ENCODE data around the gene ATG13.

ATG13 gene

DNA sequence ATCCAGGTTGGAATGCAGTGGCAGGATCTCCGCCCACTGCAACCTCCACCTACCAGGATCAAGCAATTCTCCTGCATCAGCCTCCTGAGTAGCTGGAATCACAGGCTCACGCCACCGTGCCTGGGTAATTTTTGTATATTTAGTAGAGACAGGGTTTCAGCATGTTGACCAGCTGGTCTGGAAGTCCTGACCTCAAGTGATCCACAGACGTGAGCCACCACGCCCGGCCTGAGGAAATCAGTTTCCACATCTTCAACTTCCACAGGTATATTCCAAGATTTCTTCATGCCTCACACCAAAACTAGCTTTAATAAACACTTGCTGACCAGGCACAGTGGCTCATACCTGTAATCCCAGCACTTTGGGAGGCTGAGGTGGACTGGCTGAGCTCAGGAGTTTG, 8.0 kb upstream of the ATG13 start:
- DNase-seq, result no peak

DNA sequence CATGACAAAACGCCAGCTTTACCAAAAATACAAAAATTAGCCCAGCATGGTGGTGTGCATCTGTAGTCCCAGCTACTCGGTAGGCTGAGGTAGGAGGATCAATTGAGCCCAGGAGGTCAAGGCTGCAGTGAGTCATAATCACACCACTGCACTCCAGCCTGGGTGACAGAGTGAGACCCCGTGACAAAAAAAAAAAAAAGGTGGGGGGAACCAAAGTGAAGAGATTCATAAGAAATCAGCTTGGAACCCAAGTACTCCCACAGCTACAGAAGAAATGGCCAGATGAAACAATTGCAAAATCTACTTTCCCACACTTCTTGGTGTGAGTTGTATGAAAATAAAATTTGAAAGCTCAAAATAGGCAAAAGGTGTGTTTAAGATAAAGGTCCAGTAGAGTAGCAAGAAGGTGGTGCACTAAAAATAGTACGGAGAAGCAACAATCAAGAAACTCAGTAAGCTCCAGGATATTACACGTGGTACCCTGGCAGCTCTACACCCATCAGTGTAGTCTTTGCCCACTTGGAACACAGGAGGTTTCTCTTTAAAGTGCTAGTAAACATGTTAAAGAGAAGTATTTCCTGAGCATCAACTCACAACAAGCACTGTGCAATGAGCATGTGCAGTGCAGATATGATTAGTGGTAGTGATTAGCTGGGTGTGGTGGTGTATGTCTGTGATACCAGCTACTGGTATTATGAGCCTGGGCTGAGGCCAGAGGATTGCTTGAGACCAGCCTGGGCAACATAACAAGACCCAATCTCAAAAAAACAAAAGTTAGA, 5.6 kb upstream of the ATG13 start:
- DNase-seq, result no peak

DNA sequence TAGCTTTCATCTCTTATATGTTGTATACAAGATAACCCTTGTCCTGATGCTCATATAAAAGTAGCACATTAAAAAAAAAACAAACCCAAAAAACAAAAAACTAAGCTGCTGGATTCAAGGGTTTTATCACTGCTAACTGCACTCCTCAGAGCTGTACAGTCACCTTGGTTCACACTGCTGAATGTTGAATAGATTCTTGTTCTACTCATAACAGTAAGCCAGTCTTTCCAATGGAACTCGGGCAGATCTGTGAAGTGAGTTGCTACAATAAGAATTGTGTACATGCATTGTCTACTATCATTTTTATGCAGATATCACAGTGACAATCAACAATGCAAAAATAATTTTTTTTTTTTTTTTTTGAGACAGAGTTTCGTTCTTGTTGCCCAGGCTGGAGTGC, 5.0 kb upstream of the ATG13 start:
- DNase-seq, result no peak

DNA sequence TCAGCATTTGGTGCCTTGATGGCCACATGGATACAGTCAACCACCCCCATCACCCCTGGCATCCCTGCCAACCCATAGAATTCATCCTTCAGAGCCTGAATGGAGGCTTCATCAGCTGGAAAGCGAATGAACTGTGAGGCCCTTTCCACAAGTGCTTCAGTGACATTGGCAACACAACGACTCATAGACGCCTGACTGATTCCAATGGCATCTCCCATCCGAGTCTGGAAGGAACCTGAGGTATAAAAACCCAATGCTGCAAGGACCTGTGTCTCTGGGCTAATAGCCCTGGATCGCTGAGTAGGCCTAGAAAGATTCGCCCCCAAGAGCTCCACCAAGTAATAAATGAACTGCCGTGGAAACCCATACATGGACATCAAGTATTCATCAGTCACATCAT, 1.6 kb upstream of the ATG13 start:
- DNase-seq, result no peak

DNA sequence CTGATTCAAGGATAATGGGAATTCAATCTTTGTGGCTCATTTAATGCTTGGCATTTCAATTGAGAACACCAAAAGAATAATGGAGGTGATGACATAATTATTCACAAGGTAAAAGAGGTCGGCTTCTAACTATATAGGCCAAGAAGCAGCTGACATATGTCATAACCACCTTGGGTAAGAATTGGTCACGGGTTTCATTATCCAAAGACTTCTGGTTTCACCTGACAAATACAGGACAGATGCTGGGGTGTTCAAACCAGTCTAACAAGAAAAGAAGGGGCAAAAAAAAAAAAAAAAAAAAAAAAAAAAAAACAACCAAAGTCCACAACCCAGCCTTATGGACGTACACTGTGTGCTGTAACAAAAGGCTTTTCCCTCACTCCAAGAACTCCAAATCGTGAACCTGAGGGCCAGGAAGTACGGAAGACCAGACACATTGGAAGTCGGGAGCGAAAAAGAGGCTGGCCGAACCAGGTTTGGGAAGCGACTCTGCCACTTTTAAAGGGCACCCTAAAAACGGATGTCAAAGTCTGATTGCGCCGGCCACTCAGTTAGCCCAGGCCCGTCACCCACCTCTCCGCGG, 711 bp upstream of the ATG13 start:
- DNase-seq, result no peak

DNA sequence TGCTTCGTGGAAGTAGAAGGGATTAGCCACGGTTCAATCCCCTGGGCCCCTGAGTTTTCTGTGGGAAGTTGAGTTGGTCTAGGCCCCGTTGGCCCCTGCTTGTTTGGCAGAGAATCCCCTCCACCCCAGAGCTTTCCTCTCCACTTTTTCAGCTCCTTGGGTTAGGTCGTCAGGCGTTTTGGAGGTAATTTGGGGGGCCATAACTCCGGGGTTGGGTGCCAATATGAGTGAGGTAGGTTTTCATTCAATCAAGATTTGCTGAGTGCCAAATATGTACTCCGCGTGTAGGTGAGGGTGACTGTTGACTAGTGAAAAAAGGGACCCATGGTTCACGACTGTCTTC, 590 bp downstream of the ATG13 start:
- no peak for DNase-seq

DNA sequence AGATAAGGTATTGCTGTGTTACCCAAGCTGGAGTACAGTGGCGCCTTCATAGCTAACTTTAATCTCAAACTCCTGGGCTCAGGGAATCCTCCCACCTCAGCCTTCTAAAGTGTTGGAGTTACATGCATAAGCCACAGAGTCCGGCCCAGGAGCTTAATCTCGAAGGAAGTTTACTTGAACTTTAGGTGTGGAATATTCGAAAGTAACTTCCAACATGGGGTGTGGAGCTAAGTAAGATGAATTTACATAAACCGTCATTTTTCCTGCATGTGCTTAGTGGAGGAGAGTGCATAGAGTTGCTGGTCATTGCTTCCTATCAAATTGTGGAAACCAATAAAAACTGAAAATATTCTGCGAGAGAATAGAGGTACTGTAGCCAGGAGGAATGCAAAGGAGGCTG, 1.5 kb downstream of the ATG13 start:
- DNase-seq, result no peak

DNA sequence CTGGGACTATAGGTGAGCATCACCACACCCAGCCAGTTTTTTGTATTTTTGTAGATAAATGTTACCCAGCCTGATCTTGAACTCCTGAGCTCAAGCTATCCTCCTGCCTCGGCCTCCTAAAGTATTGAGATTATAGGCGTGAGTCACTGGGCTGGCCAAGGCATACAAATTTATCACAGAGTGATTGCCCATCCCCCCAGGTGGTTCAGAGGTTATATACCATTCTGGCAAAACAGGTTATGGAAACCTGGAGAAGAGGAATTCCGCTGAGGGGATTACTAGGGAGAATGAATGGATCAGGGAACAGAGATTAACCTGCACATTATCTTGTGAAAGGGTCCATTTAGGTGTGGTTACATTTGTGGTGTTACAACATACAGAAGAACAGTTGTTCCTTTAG, 8.1 kb downstream of the ATG13 start:
- no peak for DNase-seq

DNA sequence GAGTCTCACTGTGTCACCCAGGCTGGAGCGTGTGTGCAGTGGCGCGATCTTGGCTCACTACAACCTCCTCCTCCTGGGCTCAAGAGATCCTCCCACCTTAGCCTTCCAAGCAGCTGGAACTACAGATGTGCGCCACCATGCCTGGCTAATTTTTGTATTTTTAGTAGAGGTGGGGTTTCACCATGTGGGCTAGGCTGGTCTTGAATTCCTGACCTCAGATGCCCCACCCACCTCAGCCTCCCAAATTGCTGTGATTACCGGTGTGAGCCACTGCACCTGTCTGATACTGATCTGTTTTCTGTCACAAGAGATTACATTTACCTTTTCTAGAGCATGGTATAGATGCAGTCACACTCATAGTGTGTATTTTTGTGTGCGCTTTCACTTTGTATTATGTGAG, 11.6 kb downstream of the ATG13 start:
- DNase-seq, result no peak

DNA sequence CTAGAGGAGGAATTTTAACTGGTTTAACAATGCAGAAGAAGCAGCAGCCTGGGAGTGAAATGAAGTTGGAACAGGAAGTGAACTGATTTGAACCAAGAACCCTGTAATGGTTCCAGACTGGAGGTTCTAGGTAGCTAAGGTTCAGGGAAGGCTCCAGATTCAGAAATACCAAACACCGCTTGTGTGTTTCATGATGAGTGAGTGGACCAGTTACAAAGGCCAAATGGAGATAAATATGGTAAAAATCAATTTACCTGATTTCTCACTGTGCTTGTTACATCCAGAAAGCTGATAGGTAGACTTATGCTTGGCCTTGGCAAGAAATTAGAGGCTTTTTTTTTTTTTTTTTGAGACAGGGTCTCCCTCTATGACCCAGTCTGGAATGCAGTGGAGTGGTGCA, 12.9 kb downstream of the ATG13 start:
- no peak for DNase-seq

DNA sequence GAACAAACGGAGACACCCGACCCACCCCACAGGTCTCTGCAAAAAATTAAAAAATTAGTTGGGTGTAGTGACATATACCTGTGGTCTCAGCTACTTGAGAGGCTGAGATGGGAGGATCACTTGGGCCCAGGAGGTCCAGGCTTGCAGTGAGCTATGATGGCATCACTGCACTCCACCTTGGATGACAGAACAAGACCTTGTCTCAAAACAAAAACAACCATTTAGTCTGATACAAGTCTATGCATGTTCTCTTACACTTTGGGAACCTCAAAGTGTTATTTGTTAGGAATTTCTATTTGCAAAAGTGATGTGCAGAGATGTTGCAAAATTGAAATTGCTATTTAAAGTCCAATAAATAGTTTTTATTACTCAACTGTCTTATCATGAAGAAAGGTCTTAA, 14.3 kb downstream of the ATG13 start:
- no peak for DNase-seq

DNA sequence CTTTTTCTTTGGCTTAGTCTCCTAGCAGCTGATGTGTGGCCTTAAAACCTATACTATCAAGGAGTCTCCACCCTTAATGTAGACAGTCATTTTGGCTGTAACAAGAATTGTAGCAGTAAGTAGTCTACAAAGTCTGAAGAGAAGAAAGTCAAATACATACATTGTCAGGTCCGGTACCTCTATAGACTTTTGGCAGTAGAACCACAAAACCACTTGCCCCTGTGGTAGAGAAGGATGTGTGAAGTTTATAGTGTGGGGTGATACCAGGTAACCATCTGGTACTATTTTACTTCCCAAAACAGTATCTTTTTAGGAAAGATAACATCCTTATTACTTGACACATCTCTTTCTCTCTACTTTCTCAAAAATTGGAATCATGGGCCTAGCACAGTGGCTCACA, 15.1 kb downstream of the ATG13 start:
- DNase-seq, result no peak

DNA sequence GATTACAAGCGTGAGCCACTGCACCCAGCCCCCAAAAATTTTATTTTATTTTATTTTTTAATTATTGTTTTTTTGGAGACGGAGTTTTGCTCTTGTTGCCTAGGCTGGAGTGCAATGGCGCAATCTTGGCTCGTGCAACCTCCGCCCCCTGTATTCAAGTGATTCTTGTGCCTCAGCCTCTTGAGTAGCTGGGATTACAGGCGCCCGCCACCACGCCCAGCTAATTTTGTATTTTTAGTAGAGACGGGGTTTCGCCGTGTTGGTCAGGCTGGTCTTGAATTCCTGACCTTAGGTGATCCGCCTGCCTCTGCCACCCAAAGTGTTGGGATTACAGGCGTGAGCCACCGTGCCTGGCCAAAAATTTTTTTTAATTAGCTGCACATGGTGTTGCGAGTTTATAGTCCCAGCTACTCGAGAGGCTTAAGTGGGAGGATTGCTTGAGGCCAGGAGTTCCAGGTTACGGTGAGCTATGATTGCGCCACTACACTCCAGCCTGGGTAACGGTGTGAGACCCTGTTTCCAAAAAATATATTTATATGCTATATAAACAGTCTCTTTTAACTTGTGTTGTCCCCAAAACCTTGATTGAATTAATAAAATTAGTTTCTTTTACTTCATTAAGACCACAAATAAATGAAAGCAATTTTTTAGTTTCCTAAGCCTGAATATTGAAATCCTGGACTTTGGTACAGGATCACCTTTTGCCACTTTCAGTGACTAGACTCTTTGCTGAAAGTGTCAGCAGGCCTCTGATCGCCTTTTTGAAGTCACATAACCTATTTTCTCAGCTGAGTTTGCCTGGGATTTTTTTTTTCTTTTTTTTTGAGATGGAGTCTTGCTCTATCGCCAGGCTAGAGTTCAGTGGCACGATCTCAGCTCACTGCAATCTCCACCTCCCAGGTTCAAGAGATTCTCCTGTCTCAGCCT, 16.2 kb downstream of the ATG13 start:
- DNase-seq, result no peak

DNA sequence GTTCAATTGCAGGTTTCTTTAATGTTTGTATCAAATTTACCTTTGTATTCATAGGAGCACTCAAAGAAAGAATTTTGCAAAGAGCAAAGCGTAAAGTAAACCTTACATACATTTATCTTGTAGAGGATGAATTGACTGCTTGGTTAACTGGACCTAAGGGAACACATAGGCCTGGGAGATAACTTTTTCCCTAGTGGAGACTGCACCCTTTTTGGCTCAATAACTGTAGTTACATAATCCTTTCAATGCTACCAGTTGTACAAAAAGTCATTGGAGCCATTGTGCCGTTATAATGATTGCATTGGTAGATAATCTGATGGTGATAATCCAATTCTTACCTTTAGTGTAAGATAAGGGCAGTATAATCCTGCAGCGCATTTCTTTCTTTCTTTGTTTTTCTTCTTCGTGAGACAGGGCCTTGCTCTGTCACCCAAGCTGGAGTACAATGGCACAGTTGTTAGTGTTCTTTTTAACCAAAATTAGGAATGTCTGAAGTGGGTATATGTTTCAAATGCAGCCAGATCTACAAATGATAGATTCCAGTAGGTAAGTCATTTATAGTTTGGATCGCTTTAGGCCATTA, 18.3 kb downstream of the ATG13 start:
- no peak for DNase-seq

DNA sequence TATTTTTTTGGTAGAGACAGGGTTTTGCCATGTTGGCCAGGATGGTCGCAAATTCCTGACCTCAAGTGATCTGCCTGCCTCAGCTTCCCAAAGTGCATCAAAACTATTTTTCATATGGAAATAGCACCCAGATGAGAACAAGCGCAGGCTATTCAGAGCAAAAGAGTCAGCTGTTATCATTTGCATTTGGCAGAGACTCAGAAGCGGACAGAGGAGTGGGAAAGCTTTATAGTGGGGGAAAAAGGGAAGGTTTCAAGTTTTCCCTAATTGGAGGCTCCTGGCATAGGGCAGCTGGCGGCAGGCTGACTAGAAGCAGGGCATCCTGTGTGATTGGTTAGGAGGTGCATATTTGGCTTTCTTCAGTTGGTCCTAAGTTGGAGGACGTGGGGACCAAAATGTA, 20.2 kb downstream of the ATG13 start:
- no peak for DNase-seq

DNA sequence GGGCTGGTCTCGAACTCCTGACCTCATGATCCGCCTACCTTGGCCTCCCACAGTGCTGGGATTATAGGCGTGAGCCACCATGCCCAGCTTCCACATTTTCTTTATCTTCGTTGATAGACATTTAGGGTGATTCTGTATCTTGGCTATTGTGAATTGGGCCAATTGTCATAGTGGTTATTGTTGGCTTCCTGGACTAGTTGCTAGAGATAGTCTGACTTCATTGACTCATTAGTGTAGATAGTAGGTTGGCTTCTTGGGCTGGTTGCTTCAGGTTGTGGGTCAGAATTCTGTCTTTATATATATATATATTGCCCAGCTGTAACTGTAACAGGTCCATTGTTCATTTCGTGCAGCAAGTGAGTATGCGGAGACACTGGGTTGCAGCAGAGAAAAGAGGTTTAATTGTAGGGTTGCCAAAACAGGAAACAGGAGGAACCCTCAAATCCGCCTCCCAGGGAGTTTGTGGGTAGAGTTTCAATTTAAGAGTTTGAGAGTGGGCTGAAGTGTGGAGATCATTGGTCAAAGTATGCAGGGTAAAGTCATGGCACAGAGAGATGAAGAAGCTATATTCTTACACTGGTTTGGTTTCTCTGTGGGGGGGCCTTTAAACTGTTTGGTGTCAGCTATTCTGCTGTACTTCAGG, 22.0 kb downstream of the ATG13 start:
- DNase-seq, result no peak

DNA sequence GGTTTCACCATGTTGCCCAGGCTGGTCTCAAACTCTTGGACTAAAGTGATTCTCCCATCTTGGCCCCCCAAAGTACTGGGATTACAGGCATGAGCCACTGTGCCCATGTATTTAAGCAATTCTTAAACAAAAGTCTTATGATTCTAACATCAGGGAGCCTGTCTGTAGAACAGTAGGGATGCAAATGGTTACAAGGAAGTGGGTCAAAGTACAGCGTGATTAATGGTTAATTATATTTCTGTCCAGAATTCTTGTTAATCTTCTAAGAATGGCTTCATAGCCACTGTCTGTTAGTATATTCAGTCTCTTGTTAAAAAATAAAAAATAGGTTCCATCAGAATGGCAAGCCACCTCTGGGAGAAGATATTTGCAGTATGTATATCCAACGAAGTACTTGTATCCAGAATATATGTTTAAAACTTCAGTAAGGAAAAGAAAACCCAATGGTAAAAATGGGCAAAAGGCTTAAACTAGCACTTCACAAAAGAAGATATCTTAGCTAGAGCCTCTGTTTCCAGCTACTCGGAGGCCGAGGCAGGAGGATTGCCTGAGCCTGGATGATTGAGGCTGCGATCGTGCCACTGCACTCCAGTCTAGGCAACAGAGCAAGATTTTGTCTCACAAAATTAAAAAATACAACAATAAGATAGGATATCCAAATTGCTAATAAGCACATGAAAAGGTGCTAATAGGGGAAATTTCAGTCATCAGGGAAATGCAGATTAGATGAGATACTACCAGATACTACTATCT, 22.9 kb downstream of the ATG13 start:
- DNase-seq, result no peak

DNA sequence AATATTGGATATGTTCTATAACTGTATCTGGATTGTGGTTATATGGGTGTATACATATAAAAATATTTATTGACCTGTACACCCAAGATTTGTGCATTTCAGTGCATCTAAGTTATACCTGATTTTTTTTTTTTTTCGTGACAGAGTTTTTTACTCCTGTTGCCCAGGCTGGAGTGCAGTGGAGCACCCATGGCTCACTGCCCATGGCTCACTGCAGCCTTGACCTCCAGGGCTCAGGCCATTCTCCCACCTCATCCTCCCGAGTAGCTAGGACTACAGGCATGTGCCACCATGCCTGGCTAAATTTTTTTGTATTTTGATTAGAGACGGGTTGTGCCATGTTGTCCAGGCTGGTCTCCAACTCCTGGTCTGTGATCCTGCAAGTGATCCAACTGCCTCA, 24.3 kb downstream of the ATG13 start:
- DNase-seq, result no peak

DNA sequence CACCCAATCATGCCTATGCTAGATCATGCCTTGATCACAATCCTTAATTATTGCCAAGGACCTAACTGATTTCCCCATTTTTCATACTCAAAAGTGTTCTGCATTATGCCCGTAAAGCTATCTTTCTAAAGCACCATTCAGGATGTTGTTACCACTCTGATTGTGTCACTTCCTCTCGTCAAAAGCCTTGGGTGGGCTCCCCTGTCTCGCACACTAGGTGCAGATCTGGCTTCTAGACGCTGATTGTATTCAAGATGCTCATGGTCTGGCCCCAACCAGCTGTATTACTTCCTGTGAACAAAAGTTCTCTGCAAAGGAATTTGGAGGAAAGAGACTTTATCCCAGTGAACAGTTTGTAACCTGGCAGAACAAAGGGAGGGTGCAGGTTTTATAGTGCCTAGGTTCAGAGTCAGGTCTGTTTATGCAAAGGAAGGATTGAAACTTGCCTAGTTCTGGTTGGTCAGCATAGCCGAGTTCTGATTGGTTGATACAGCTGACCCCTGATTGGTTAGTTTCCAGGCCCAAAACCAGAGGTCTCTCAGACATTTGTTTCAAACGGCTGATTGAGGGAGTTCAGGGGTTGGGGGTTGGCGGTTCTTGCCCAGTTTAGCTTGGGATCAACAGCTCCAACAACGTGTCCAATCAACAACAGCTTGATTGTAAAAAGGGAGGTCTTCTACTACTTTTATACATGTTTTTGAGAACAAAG, 25.4 kb downstream of the ATG13 start:
- no peak for DNase-seq

DNA sequence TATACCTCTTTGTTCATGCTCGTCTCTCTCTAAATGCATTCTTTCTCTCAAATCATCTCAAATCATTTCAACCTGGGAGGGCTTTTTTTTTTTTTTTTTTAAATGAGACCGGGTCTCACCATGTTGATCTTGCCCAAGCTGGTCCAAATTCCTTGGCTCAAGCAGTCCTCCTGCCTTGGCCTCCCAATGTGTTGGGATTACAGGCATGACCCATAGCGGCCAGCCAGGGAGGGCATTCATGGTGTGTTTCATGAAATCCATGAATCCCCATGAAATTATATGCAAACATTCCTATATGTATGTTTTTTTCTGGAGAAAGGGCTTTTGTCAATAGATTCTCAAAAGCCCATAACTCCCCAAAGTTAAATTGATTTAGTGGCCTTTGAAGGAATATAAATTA, 26.2 kb downstream of the ATG13 start:
- no peak for DNase-seq

DNA sequence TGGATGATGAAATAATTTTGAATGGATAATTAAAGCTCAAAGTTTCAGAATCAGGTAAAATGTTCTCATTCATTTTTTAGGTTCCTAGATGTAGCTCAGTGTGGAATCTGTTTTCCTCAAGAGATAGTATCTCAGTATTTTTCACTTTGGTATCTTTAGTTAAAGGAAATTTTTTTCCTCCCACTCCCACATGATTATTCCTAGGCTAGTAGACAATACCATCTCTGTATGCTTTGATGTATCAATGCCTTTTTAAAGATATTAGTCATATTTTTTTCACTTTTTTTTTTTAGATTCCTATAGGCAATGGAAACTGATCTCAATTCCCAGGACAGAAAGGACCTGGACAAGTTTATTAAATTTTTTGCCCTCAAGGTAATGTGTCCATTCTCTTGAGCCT, 26.6 kb downstream of the ATG13 start:
- no peak for DNase-seq
